ENCODE results near the gene ETV6.

DNA sequence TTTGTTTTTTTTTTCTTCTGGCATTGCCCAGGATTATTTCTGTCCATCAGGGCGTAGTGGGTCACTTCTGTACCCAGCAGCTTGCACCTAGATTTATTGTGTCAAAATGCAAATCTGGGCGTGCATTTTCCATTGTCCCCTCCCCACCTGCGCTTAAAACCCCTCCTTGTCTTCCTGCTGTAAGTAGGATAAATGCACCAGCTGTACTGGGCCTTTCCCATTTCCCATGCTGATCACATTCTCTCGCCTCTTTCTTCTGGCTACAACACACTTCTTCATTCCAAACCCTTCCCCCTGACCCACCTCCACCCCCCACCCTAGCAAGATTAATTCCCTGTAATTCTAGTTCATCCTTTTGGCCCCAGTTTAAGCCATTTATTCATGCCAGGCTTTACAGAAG, 128.0 kb downstream of the ETV6 start:
- TF ChIP-seq, protein P1, sequence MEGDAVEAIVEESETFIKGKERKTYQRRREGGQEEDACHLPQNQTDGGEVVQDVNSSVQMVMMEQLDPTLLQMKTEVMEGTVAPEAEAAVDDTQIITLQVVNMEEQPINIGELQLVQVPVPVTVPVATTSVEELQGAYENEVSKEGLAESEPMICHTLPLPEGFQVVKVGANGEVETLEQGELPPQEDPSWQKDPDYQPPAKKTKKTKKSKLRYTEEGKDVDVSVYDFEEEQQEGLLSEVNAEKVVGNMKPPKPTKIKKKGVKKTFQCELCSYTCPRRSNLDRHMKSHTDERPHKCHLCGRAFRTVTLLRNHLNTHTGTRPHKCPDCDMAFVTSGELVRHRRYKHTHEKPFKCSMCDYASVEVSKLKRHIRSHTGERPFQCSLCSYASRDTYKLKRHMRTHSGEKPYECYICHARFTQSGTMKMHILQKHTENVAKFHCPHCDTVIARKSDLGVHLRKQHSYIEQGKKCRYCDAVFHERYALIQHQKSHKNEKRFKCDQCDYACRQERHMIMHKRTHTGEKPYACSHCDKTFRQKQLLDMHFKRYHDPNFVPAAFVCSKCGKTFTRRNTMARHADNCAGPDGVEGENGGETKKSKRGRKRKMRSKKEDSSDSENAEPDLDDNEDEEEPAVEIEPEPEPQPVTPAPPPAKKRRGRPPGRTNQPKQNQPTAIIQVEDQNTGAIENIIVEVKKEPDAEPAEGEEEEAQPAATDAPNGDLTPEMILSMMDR (IDR thresholded peaks at IDR 0.05): no peak
- TF ChIP-seq POLR2A (IDR thresholded peaks at IDR 0.05): no peak

Measured in lower leg skin (tissue), 3 donors.